CD4-positive, alpha-beta T cell treated with Interleukin-15 for 1 hour (primary cell): ENCODE measurements around the gene SLC22A5.
A peak's percentile ranks its signal among the peaks of the same experiment; 100 is the strongest.
"Not testable (repeated sequence)": the region's sequence is repeated elsewhere in the genome, so short reads cannot be mapped to it uniquely, and the experiment has no call there.

Source experiments
- DNase-seq: peaks from one replicate; pipeline ENCODE4 v3.0.0-alpha.2; 2020

SLC22A5 gene

GRCh38 chr5:132388244-132389050 lies 18.9 kb downstream of the SLC22A5 start:
- DNase-seq = no peak

DNA sequence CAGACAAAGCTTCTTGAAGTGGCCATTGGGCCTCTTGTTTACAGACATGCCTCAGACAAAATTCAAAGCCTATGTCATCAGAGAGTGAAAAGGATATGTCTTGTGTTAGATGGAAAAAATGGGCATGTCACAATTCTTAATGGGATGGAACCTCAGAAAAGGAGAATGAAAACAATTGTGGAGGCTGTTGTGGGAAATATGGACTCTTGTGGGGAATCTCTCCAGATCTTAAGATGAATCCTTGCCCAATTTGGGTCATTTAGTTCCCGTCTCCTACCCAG lies 19.5 kb downstream of the SLC22A5 start:
- DNase-seq = no peak

DNA sequence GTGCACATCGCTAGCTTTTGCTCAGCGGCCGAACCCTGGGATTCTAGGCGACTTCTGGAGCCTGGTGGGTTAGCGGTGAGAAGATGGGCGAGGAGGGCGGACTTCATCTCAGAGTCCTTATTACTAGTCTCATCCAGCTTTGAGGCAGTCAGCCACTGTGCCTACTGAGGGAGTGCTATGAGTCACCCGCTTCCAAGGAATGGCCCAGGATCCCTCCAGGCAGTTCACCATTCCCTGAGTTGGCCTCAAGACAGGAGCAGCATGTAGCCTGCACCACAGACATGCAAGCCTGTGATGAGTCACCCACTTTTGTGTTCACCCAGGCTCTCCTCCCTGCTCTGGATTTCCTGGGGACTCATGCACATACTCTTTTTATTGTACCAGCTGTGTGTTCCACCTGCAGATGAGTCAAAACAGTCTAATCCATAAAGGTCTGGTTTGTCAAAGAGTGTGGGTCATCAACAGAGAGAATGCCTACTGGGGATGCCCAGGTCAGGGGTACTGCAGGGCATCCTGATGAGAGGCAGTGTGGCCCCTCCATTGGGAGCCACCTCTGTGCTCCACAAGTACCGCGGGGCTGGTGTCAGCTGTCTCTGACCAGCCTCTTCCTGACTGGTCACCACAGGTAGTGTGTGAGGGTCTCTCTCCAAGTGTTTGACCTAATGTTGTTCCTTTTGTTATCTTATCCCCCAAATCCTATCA lies 20.2 kb downstream of the SLC22A5 start:
- DNase-seq = no peak

GRCh38 chr5:132391247-132391646 lies 21.7 kb downstream of the SLC22A5 start:
- no peak for DNase-seq

DNA sequence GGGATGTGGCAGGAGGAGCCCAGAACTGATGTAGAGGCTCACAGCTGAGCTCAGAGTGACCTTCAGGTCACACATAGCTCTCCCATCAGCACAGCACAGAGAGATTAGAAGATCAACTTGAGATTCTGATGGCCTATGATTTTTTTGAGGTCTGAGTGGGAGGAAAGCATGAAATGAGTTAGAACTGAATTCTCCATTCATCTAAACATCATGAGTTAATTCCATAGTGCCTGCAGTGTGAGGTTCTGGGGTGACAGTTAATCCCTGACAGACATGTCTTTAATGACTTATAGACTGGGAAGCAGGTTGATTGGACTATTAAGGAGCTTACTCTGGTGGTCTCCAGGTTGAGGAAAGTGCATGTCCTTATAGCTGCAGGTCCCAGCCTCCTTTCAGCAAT lies 22.4 kb downstream of the SLC22A5 start:
- no peak for DNase-seq

DNA sequence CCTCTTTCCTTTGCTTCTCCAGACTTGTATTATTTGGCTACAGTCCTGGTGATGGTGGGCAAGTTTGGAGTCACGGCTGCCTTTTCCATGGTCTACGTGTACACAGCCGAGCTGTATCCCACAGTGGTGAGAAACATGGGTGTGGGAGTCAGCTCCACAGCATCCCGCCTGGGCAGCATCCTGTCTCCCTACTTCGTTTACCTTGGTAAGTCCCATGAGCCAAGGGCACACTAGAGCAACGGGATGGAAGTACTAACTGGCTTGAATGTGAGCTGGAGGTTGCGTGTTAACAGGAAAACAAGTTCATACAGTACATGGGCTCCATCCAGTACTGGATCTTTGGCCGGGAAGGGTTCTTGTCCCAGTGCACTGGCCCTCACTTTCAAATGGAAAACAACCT lies 22.9 kb downstream of the SLC22A5 start:
- DNase-seq = no peak

- DNase-seq = no peak
Observed at GRCh38 chr5:132392978-132393825, 23.7 kb downstream of the SLC22A5 start.

DNA sequence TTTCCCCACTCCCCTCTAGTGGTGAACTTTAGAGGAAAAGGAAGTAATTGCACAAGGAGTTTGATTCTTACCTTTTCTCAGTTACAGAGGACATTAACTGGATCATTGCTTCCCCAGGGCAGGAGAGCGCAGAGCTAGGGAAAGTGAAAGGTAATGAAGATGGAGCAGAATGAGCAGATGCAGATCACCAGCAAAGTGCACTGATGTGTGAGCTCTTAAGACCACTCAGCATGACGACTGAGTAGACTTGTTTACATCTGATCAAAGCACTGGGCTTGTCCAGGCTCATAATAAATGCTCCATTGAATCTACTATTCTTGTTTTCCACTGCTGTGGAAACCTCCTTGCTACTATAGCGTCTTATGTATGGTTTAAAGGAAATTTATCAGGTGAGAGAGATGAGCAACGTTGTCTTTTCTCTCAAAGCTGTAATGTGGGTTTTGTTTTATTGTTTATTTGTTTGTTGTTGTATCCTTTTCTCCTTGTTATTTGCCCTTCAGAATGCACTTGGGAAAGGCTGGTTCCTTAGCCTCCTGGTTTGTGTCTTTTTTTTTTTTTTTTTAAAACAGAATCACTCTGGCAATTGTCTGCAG lies 25.3 kb downstream of the SLC22A5 start:
- DNase-seq = no peak

GRCh38 chr5:132396589-132397031 lies 27.1 kb downstream of the SLC22A5 start:
- DNase-seq = no peak

DNA sequence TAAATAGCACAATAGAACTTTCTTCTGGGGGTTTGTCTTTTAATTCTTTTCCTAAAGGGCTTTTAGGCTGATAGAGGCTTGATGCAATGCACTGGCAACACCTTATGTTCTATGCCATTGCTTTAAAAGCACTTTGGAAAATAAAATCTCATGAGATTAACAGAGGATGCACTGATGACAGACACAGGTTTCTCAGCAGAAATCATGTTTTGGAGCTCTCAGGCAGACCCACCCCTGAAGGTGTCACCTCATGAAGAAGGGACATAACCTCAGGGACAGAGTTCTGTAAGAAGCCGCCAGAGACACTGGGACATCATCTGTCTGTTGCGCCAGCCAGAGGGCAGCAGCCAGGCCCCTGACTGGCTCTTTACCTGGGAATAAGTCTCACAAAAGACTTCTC lies 27.7 kb downstream of the SLC22A5 start:
- no peak for DNase-seq

DNA sequence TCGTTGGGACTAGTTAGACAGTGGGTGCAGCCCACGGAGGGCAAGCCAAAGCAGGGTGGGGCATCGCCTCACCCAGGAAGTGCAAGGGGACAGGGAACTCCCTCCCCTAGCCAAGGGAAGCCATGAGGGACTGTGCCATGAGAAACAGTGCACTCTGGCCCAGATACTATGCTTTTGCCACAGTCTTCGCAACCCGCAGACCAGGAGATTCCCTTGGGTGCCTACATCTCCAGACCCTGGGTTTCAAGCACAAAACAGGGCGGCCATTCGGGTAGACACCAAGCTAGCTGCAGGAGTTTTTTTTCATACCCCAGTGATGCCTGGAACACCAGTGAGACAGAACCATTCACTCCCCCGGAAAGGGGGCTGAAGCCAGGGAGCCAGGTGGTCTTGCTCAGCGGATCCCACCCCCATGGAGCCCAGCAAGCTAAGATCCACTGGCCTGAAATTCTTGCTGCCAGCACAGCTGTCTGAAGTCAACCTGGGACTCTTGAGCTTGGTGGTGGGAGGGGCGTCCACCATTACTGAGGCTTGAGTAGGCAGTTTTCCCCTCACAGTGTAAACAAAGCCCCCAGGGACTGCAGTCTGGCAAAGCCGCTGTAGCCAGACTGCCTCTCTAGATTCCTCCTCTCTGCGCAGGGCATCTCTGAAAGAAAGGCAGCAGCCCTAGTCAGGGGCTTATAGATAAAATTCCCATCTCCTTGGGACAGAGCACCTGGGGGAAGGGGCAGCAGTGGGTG lies 28.6 kb downstream of the SLC22A5 start:
- not testable (repeated sequence) for DNase-seq

DNA sequence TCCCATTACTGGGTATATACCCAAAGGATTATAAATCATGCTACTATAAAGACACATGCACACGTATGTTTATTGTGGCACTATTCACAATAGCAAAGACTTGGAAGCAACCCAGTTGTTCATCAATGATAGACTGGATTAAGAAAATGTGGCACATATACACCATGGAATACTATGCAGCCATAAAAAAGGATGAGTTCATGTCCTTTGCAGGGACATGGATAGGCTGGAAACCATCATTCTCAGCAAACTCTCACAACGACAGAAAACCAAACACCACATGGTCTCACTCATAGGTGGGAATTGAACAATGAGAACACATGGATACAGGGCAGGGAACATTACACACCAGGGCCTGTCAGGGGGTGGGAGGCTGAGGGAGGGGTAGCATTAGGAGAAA lies 34.5 kb downstream of the SLC22A5 start:
- DNase-seq = not testable (repeated sequence)

DNA sequence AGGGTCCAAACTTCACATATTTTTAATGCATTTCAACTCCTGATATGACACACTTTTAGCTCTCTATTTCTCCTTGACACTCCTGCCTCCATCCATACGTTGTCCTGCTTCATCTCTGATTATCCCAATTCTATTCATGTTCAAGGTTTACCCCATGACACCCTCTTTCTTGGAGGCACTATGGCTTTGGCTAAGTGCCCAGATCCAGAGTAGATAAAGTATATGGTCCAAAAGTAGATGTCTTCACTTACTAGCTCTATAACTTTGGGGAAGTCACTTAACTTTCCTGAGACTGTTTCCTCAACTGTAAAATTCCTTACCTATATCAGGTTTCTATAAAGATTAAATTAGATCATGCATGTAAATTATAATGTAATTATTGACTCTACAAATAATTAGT lies 36.1 kb downstream of the SLC22A5 start:
- no peak for DNase-seq

DNA sequence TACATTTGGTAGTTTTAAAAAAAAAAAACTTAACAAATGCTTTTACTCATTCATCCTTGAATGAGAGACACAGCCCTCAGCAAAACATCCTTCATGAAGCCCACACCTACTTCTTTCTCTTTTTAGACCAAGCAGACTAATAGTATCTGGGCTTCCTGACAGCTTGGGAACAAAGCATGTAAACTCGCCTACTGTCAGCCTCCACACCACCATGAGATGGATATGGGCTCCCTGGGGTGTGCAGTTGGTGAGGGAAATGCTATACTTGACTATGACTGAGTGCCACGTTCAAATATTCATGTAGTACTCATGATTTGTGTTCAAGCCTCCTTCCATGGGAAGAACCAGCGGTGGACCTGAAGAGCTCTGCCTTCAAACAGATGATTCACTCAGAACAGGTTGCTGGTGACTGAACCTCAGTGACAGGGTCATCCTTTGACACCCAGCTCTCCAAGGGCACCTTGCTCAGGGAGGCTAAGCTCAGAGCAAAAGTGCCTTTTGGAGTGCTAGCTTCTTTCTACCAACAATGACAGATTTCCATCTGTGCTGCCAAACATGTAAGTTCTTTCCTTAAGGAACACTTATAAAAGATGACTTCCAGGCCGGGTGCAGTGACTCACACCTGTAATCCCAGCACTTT lies 36.8 kb downstream of the SLC22A5 start:
- DNase-seq = no peak

DNA sequence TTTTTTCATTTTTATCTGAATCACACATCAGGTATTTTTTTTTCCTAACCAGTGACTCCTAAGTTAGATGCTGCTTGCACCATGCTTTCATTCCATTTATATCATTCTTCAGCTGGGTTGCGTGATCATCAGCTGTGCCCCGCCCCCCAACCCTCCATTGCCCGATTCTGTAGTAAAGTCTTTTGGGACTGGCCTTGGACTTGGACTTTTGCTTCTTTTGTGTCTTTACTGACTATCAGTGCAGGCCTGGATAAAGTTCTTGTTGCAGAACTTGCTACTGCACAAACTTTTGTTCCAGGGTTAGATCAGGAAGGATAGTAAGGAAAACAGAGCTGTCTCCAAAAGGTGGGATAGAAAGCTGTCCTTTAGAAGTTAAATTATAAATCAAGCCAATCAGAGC lies 38.5 kb downstream of the SLC22A5 start:
- no peak for DNase-seq

GRCh38 chr5:132408456-132408855 lies 38.9 kb downstream of the SLC22A5 start:
- no peak for DNase-seq

DNA sequence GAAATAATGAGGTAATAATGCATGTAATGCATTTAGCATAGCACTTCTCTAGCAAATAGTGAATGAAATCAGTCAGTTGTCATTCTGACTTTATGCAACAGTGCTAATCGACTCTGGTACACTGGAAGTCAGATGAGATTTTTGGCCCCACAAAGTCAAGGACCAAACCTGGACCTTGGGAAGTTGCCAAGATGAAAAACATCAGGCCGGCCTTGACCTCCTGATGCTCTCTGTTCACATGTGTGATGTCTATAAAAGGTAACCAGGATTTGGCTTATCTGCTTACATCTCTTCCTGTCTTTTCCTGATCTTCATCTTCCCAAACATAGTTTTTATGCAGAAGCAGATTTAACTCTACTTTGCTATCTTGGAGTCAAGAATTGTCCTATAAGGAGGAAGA lies 39.5 kb downstream of the SLC22A5 start:
- DNase-seq = no peak

DNA sequence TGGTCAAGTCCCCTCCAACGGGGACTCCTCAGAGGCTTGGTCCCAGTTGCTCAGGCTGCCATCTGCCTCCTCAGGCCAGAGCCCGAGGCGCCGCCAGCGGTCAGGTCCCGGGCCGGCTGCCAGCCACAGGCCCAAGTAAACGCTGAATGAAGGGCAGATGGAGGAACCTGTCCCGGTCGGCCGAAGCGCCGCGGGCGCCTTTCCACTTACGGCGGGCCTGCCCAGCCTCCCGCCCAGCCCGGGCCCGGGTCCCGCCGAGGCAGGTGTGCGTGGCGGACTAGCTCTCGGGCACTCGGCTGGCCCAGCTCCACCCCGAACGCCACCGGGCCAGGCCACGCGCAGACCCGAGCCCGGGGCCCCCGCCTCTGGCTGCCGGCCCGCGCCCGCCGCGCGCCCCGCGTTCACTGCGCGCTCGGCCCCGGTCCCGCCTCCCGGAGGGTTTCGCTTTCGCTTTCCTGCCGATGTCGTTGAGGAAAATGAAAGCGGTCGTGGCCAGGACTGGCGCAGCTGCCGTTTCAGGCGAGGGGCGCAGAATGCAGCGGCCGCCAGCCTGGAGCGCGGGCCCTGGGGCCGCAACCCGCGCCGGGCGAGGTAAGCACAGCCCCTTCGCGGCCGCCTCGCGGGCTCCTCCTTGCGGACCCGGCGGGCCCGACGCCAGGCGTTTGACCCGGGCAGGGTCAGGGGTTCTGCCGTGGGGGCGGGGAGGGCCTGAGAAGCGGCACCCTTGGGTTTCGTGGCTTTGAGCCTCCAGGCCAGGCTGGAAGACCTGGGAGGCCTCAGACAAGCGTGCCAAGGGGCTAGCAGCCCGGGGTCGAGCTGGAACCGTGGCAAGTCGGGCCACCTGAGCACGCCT lies 41.2 kb downstream of the SLC22A5 start:
- DNase-seq = peak; percentile 86

- no peak for DNase-seq
Observed at GRCh38 chr5:132411304-132412013, 41.9 kb downstream of the SLC22A5 start.

DNA sequence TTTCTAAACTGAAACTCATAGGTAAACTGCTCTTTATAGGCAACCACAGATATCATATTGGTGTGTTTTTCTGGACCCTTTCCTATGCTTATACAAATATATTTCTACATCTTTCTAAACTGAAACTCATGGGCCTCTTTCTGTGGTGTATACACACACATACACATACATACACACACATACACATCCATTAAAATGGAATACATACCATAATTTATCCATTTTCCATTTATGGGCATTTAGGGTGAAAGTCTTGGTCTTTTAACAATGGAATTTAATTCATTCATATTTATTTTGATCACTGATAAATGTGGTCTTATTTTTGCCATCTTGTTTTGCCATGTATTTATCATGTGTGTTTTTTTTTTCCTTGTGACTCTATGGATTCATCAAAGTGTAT lies 44.1 kb downstream of the SLC22A5 start:
- no peak for DNase-seq
